Muscle of back (tissue), 11 donors: ENCODE data around the gene BCLAF3. TPM values are rescaled to one million over a fixed set of nuclear protein-coding genes. Genes with fewer than 3 reads are reported as not detected.

Experiments
- DNase-seq, 3 donors: peaks; one replicate each; pipeline versions ENCODE4 v3.0.0 to v3.0.0-alpha.2; 2013
- polyA plus RNA-seq, 10 donors: library from polyadenylated mRNA; unstranded; fragments of 120-200 nt; gene quantifications; one replicate each; pipeline ENCODE4 v1.2.1, GENCODE V29; 2013; ENCODE audit not compliant: insufficient read length in 10 of 10

Gene BCLAF3
- polyA plus RNA-seq, 10 donors: 4.2 to 12.9 (median 6.6) TPM

DNA sequence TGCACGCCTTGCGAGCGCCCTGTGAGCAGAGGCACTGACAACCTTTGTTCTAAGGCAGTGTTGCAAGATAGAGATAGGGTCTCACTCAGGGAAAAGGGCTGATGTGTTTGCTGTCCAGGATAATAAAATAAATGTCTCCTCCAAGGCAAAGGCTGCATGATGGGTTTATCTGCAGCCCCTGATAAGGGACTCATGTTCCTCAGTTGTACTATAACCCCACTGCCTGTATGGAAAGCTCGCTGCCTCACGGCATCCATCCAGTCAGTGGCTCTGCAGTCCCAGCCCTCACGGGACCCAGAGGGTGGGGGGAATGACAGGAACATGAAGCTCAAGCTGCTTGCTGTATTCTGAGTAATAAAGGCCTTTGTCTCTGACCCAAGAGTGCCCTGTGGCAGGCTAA, 22.6 kb downstream of the BCLAF3 start:
- DNase-seq: no peak

DNA sequence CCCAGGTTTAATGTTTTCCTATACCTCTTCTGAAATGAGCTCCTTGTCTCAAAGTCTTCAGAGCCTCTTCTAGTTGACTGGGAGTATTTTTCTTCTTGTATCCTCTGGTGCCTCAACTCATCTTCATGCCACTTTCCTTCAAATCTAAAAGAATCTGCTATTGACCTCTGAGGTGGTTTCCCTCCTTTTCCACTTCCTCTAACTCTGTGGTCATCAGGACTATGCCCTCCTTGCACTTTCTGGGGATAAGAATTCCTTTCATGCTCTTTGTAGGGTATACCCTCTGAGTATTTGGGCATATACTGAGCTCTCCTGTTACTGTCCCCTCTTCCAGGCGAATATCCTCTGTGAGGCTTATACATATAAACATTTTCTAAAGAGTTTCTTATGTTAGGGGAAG, 24.8 kb downstream of the BCLAF3 start:
- DNase-seq: no peak

DNA sequence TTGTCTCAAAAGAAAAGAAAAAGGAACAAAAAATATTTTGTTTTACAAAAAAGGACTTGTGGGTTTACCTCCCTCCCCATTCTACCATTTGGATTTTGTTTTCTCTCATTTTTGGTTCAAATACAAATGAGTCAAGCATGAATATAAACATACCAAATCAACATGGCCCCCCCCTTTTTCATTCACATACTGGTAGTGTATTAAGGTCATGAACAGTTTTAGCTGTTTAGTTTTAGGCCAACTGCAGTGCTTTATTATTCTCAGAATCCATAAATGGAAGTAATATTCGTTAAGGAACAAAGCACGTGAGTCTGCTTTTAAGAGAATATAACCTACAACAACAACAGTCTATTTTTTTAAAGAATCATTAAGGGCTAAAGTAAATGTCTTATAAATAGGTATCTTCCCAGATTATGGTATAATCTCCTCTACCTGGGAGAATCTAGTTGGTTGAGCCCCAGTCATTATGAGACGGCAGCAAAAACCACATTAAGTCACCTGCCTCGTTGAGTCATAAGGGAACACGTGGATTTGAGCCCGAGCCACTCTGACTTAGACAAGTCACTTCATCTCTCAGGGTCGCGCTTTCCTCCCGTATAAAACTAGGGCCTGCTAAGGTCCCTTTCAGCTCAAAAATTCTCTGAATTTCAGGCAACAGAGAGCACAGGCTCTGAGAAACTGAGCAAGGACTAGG, 26.7 kb downstream of the BCLAF3 start:
- DNase-seq: no peak

DNA sequence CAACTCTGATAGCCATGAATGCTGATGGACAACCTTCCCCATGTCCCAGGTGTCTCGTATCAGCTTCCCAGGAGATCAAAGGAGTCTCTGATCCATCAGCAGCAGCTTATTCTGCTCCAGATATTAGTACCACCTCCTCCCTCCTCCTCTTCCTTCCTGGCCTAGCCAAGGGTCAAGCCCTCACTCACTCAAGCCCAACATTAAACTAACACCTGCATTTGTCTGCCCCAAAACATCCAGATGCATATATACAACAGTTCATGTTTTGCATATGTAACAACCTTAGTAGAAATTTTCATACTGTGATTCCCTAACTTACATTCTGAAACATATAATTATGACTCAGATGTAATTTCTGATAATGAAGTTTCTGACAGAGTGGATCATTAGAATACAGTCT, 29.9 kb downstream of the BCLAF3 start:
- no peak for DNase-seq

DNA sequence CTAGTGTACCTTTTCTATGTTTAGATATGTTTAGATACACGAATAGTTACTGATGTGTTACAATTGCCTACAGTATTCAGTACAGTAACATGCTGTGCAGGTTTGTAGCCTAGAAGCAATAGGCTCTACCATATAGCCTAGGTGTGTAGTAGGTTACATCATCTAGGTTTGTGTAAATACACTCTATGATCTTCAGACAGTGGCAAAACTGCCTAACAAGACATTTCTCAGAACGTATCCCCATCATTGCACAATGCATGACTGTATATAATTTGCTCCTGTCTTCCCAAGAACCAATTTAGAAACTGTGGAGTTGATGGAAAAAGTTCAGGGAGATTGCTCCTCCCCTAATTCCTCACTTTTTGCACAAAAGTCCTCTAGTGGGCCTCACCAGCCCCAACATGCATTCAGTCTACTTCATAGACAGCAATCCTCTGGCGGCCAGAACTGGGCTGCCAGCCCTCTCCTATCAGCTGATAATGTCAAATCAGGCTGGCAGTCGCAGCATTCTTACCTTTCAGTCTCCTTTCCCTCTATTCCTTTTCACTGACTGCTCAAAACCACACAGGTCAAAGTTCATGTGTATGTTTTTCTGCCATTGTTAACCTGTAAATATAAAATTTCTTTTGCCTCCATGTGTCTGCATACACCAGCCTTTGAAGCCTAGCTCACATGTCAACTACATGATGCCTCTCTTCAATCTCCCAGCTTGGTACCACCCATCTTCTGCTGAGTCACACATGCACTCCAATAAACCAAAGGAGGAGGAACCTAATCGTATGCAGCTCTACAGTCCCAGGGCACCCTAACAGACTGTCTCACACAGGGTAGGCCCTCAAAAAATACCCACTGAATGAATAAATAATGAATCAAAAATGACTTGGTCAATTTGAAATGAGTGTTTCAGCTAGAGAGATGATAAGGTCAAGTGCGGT, 32.0 kb downstream of the BCLAF3 start:
- no peak for DNase-seq

DNA sequence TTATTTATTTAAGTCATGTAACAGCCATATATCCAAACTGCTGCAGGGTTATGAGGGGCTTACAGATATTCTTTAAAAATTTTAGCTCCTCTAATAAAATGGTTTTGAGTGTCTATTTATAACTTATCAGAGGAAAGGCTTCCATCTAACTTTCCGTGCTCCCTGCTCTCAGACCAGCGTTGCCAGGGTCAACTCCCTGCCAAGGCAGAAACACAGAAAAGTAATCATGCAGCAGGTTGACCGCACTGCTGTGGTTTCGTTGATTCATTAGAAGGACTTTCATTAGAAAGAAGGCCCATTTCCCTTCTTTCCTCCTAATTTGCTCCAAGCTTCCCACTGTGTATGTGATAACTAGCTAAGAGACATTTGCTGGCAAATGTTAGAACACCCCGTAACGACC, 33.9 kb downstream of the BCLAF3 start:
- peak in 2 of 3 donors; percentile 16 to 28 for DNase-seq

DNA sequence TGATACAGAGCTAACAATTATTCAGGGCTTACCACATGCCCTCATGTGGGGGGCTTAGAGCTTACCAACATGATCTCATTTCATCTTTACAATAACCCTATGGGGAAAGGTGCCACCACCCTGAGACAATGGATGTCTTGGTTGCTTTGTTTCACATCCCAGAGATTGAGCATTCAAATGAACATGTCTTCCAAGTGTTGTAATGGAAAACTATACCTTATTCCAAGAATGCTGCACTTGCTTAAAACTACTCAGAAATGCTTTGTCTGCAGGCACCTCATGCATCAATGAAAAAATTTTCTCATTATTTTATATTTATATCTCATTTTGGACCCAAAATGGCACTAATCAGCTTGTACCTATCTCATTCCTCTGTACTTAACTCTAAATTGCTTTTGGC, 34.6 kb downstream of the BCLAF3 start:
- DNase-seq: peak in 2 of 3 donors; percentile 18 to 44

DNA sequence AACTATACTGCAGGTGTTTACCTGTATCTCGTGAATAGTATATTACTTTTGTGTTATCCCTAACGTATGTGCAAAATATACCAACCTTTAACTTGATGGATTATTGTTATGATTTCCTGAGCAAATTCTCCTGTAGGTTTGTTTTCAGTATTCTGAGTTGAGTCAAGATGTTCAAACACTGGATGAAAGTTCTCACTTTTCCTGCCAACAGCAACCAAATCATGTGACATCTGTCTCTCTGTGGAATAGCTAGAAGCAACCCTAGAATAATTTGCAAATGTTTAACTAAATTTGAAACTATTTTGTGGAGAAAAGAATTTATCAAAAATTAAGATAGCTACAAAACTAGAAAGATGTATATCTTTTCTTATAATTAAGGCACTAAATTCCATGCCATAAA, 35.6 kb downstream of the BCLAF3 start:
- DNase-seq: peak in 2 of 3 donors; percentile 25 to 48

DNA sequence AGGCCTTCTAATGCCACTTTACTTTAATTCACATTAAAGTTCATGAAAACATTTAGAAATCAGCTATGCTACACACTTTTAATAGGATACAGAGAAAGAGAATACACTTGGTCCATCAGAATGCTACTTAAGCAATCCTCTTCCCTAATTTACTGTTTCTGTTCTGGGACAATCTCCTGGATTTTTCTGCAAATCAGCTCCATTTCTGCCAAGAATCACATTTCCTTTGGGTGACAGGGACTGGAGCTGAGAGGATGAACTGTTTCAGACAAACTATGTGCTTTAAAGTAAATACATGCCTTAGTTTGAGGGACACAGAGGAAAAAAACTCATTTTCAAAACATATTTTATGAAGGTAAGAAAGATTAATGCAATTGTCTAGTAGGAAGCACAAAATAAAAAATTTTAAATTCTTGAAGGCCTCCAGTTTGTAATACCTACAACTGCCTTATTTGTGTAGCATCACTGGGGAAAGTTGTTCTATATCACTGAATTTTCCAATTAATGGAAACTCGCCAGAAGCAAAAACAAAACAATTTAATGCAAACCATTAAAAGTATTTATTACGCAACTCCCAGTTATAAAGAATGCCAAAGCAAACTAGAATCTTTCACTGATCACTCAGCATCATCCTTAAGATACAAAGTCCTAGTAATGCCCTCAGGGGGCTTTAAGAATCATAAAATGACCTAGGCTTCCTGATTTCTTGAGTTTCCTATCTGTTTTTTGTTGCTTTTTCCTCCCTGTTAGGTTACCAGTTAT, 36.3 kb downstream of the BCLAF3 start:
- peak in 1 of 3 donors; percentile 23 for DNase-seq

DNA sequence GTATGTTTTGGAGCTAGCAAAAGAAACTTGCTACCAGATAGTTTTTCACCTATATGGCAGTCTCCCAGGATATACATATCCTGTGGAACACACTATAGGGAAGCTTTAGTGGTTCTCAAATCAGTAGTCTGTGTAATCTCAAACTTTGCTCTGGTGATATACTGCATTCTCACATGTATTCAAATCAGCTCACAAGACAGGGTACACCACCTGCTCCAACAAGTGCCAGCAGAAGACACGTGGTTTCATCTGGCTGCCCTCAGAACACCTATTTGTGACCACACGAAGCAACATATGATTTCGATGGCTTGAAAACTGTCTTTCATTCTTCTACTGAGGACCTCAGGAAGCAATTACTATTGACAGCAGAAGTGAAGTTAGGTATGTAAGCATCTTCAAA, 37.7 kb downstream of the BCLAF3 start:
- no peak for DNase-seq

DNA sequence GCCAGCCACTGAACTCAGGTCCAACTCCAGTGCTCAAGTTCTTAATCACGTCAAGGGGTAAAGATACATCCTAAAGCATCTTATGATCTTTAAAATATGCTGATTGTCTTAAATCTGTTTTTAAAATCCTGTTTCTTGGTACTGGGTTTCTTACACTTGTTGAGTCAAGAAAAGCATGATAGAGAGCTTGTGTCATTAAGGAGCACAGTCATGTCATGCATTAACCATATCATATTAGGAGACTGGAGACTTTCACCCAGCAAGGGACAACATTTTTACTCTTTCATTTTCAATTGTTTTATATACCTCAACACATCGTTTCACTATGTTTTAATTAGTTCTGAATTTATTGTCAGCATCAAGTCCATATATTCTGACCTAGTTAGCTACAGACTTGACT, 41.5 kb downstream of the BCLAF3 start:
- DNase-seq: no peak

DNA sequence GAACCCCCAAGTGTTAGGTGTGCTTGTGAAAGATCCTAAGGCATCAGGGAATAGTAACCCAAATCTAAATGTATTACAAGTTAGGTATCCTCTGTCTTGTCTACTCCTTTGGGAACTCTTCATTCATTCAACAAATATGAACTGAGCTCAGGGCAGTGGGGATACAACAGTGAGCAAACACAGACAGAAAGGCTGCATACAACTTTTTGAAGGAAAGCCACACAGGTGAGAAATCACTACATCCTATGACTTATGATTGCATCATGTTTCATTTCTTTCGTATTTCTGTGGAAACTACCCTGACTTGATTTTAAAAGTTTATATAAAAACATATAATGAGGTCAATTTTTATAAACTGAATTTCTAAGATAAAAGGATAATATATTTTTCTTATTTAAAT, 43.2 kb downstream of the BCLAF3 start:
- DNase-seq: no peak

Other genes starting within 250 kb of the BCLAF3 start
- 10 to 100 TPM; 17.3 to 30.6 (median 19.9) TPM for gene SH3KBP1, start 103.5 kb downstream of the BCLAF3 start, polyA plus RNA-seq
- 1 to 10 TPM in 1 of 10 donors, under 1 TPM in 9; 0.39 to 1.7 (median 0.60) TPM for gene MAP7D2, start 125.8 kb upstream of the BCLAF3 start, polyA plus RNA-seq
- gene EIF1AX, start 150.8 kb upstream of the BCLAF3 start, polyA plus RNA-seq: 100 to 1,000 TPM in 2 of 10 donors, 10 to 100 TPM in 8; 59.7 to 107 (median 81.5) TPM